Endodermal cell (in vitro differentiated cells): ENCODE measurements around the gene NEGR1. TPM values are rescaled to one million over a fixed set of nuclear protein-coding genes. Genes with fewer than 3 reads are reported as not detected.

Experiments used
- DNase-seq: peaks from one replicate; pipeline ENCODE4 v3.0.0-alpha.2; 2017
- H3K27ac ChIP-seq: 2 replicates; pipeline ENCODE4 v1.5.1; 2013; ENCODE audit warnings: mild to moderate bottlenecking, low read depth, low read length, moderate library complexity
- H3K27me3 ChIP-seq: 2 replicates; pipeline ENCODE4 v1.6.1; 2013; ENCODE audit warnings: mild to moderate bottlenecking, low read length, moderate library complexity; ENCODE audit not compliant: insufficient read depth, control insufficient read depth, poor library complexity, severe bottlenecking
- H3K36me3 ChIP-seq: 2 replicates; pipeline ENCODE4 v1.7.0; 2013; ENCODE audit warnings: mild to moderate bottlenecking, low read length, moderate library complexity; ENCODE audit not compliant: control insufficient read depth, insufficient read depth
- H3K4me1 ChIP-seq: one replicate; pipeline ENCODE4 v1.7.0; 2013; ENCODE audit warnings: low read length; ENCODE audit not compliant: control insufficient read depth, insufficient read depth
- H3K4me3 ChIP-seq: 2 replicates; pipeline ENCODE4 v1.5.1; 2013; ENCODE audit warnings: mild to moderate bottlenecking, low read length, moderate library complexity
- H3K9ac ChIP-seq: 2 replicates; pipeline ENCODE4 v1.6.1; 2013; ENCODE audit warnings: mild to moderate bottlenecking, low read length, moderate library complexity; ENCODE audit not compliant: poor library complexity, severe bottlenecking; ENCODE audit errors: extremely low read depth
- H3K9me3 ChIP-seq: 2 replicates; pipeline ENCODE4 v1.6.1; 2013; ENCODE audit warnings: mild to moderate bottlenecking, low read length, moderate library complexity; ENCODE audit not compliant: control insufficient read depth
- H3K27ac Mint-ChIP-seq: 2 replicates; pipeline ENCODE4 v1.8.0; 2020; ENCODE audit warnings: mixed read lengths
- H3K27me3 Mint-ChIP-seq: 2 replicates; pipeline ENCODE4 v1.8.0; 2021; ENCODE audit warnings: mild to moderate bottlenecking, mixed read lengths; ENCODE audit not compliant: insufficient read depth
- H3K36me3 Mint-ChIP-seq: 2 replicates; pipeline ENCODE4 v1.8.0; 2020; ENCODE audit warnings: low read depth, mixed read lengths
- H3K4me1 Mint-ChIP-seq: 2 replicates; pipeline ENCODE4 v1.8.0; 2020; ENCODE audit warnings: mixed read lengths
- H3K4me3 Mint-ChIP-seq: 2 replicates; pipeline ENCODE4 v1.8.0; 2020; ENCODE audit warnings: mild to moderate bottlenecking, moderate library complexity, mixed read lengths
- H3K9me3 Mint-ChIP-seq: 2 replicates; pipeline ENCODE4 v1.8.0; 2020; ENCODE audit warnings: mild to moderate bottlenecking, mixed read lengths
- WGBS, 2 experiments: methylation state at CpG; one replicate each; pipeline versions ENCODE4 v1.1.5 to v1.1.7; 2013; ENCODE audit warnings: missing lambda C conversion rate in 2 of 2, mixed read lengths in 1 of 2; ENCODE audit not compliant: insufficient coverage in 1 of 2, insufficient read length in 1 of 2; 5-methylcytosine and 5-hydroxymethylcytosine counted together
- total RNA-seq, 2 donors: library from RNA; stranded (reverse); fragmentation: NEBNext Ultra II Directional in 1 of 2; extraction: Animal tissue kit (Norgen Biotek cat#: 25700) in 1 of 2; gene quantifications; 2 replicates in 1 of 2; 3 replicates in 1 of 2; pipeline ENCODE4 v1.2.1, GENCODE V29; 2021
- TF ChIP-seq, protein P1 (sequence below): fragments of 200-600 bp; sonication (generic); conservative IDR thresholded peaks from 2 replicates; pipeline ENCODE4 v1.5.0; 2021; ENCODE audit warnings: antibody characterized with exemption, mild to moderate bottlenecking

NEGR1 gene
- total RNA-seq, 2 donors from 2014 or later = 1.5 to 2.1 TPM

DNA sequence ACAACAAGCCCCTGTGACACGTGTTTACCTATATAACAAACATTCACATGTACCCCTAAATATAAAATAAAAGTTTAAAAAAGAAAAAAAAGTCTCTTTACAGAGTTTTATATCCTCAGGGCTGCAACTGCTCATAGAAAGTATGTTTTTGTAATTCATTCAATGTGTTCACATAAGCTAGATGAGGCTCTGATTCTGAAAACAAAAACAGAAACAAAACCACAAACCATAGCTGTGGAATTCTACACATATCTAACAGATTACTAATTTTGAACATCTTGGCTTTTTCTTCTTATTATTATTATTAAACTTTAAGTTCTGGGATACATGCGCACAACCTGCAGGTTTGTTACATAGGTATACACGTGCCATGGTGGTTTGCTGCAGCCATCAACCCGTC lies 621.9 kb downstream of the NEGR1 start:
- H3K4me1 Mint-ChIP-seq = no peaks in the 10 kb centered on the region
- 89 to 100% methylated on average over 2 to 3 of the region's 4 CpGs for WGBS, 2 experiments
- H3K4me1 ChIP-seq = no peaks in the 10 kb centered on the region
- H3K27ac Mint-ChIP-seq = no peak overlapping the region
- TF ChIP-seq, protein P1, sequence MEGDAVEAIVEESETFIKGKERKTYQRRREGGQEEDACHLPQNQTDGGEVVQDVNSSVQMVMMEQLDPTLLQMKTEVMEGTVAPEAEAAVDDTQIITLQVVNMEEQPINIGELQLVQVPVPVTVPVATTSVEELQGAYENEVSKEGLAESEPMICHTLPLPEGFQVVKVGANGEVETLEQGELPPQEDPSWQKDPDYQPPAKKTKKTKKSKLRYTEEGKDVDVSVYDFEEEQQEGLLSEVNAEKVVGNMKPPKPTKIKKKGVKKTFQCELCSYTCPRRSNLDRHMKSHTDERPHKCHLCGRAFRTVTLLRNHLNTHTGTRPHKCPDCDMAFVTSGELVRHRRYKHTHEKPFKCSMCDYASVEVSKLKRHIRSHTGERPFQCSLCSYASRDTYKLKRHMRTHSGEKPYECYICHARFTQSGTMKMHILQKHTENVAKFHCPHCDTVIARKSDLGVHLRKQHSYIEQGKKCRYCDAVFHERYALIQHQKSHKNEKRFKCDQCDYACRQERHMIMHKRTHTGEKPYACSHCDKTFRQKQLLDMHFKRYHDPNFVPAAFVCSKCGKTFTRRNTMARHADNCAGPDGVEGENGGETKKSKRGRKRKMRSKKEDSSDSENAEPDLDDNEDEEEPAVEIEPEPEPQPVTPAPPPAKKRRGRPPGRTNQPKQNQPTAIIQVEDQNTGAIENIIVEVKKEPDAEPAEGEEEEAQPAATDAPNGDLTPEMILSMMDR = no peak
- H3K36me3 ChIP-seq = no peaks in the 10 kb centered on the region
- H3K9ac ChIP-seq = no peak overlapping the region
- no peaks in the 10 kb centered on the region for H3K27me3 ChIP-seq
- no peaks in the 10 kb centered on the region for H3K27me3 Mint-ChIP-seq
- no peak for DNase-seq
- H3K4me3 Mint-ChIP-seq = no peak overlapping the region
- no peak overlapping the region for H3K27ac ChIP-seq
- no peaks in the 10 kb centered on the region for H3K9me3 ChIP-seq
- H3K36me3 Mint-ChIP-seq = no peaks in the 10 kb centered on the region
- no peak overlapping the region for H3K4me3 ChIP-seq
- H3K9me3 Mint-ChIP-seq = no peaks in the 10 kb centered on the region

DNA sequence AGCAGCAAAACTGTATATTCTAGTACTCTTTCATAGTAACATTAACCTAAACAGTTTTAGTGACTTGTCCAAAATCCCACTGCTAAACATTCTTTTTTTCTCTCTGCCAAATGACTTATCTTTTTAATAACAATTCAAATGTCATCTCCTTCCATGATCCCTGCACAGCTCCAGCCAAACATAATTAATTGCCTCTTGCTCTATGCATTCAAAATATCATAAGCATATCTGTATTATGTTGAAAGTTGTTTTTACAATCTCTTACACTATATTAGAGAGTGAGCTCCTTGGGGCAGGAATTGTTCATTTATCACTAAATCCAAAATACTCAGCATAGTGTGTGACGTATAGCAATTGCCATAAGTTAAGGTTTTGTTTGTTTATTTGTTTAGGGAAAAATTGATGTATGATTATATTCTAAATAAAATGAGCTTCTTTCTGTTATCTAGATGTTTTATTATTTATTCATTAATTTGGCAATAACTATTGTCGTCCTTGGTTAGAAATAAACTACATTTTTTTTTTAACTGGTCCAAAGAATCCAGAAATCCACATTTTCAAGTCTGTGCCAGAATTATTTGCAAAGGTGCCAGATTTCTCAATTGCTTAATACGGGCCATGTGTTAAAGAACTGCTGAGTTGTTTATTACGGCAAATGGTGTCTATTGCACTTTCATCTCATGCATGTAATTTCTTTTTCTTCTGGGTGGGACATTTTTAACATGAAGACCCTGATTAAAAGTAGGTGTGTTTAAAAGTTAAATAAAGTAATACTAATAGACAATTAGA lies 624.3 kb downstream of the NEGR1 start:
- Mint-ChIP-seq H3K4me1 (no peaks in the 10 kb centered on the region), H3K27me3 (no peaks in the 10 kb centered on the region), H3K9me3 (no peaks in the 10 kb centered on the region), H3K27ac (no peak overlapping the region), H3K4me3 (no peak overlapping the region), H3K36me3 (no peaks in the 10 kb centered on the region)
- Histone ChIP-seq H3K9ac (no peak overlapping the region), H3K4me3 (no peak overlapping the region), H3K9me3 (no peaks in the 10 kb centered on the region), H3K27me3 (no peaks in the 10 kb centered on the region), H3K36me3 (no peaks in the 10 kb centered on the region), H3K27ac (no peak overlapping the region), H3K4me1 (no peaks in the 10 kb centered on the region)
- TF ChIP-seq, protein P1 = no peak
- WGBS, 2 experiments = 67 to 90% methylated on average over 1 to 3 of the region's 4 CpGs
- DNase-seq = no peak

GRCh38 chr1:71656902-71657301 lies 625.4 kb downstream of the NEGR1 start:
- Histone ChIP-seq H3K27ac (no peak overlapping the region), H3K27me3 (no peaks in the 10 kb centered on the region), H3K4me1 (no peaks in the 10 kb centered on the region), H3K9me3 (no peaks in the 10 kb centered on the region), H3K4me3 (no peak overlapping the region), H3K9ac (no peak overlapping the region), H3K36me3 (no peaks in the 10 kb centered on the region)
- TF ChIP-seq, protein P1 = no peak
- Mint-ChIP-seq H3K4me3 (no peak overlapping the region), H3K9me3 (no peaks in the 10 kb centered on the region), H3K27ac (no peak overlapping the region), H3K27me3 (no peaks in the 10 kb centered on the region), H3K4me1 (no peaks in the 10 kb centered on the region), H3K36me3 (no peaks in the 10 kb centered on the region)
- no peak for DNase-seq
- WGBS, 2 experiments = 100% methylated on average over 1 of the region's 1 CpG
